Natural killer cell (primary cell): ENCODE data around the gene DST. TPM values are rescaled to one million over a fixed set of nuclear protein-coding genes. Genes with fewer than 3 reads are reported as not detected.

Source experiments
- ATAC-seq, 3 donors: fragments of 150-1000 bp in 2 of 3; fragments of 200-7000 bp in 1 of 3; cut with Tn5 transposase; 1 replicate in 1 of 3; 2 replicates in 2 of 3; pipeline ENCODE4 v1.10.0; 2021; ENCODE audit warnings: mild to moderate bottlenecking in 2 of 3, moderate library complexity in 2 of 3
- DNase-seq, 2 donors: peaks; one replicate each; pipeline versions ENCODE4 v3.0.0 to v3.0.0-alpha.2; 2013 to 2021; ENCODE audit warnings: mixed read lengths in 1 of 2
- H3K27ac ChIP-seq: one replicate; pipeline ENCODE4 v1.5.1; 2013; ENCODE audit warnings: mild to moderate bottlenecking, low read length
- H3K27me3 ChIP-seq: one replicate; pipeline ENCODE4 v1.6.1; 2013; ENCODE audit warnings: low read length; ENCODE audit not compliant: control insufficient read depth, insufficient read depth
- H3K36me3 ChIP-seq: one replicate; pipeline ENCODE4 v1.6.1; 2013; ENCODE audit warnings: low read length; ENCODE audit not compliant: control insufficient read depth, insufficient read depth
- H3K4me1 ChIP-seq: one replicate; pipeline ENCODE4 v1.6.1; 2013; ENCODE audit warnings: low read length; ENCODE audit not compliant: control insufficient read depth, insufficient read depth
- H3K4me3 ChIP-seq: one replicate; pipeline ENCODE4 v1.5.1; 2013; ENCODE audit warnings: low read length
- H3K9me3 ChIP-seq: one replicate; pipeline ENCODE4 v1.6.1; 2013; ENCODE audit warnings: low read length; ENCODE audit not compliant: control insufficient read depth, insufficient read depth
- H3K27ac Mint-ChIP-seq, 2 donors: one replicate each; pipeline ENCODE4 v1.8.0; 2022; ENCODE audit warnings: mild to moderate bottlenecking in 2 of 2, mixed read lengths in 2 of 2, moderate library complexity in 1 of 2
- H3K27me3 Mint-ChIP-seq, 2 donors: one replicate each; pipeline ENCODE4 v1.8.0; 2022; ENCODE audit warnings: low read depth in 2 of 2, mixed read lengths in 2 of 2
- H3K36me3 Mint-ChIP-seq: one replicate; pipeline ENCODE4 v1.8.0; 2022; ENCODE audit warnings: mixed read lengths
- H3K4me1 Mint-ChIP-seq, 2 donors: one replicate each; pipeline ENCODE4 v1.8.0; 2022; ENCODE audit warnings: mixed read lengths in 2 of 2
- H3K4me3 Mint-ChIP-seq: one replicate; pipeline ENCODE4 v1.8.0; 2022; ENCODE audit warnings: mild to moderate bottlenecking, moderate library complexity, mixed read lengths
- H3K9me3 Mint-ChIP-seq, 2 donors: one replicate each; pipeline ENCODE4 v1.8.0; 2022; ENCODE audit warnings: mixed read lengths in 2 of 2
- CTCF ChIP-seq: fragments of 200-600 bp; IDR thresholded peaks from one replicate; pipeline ENCODE4 v1.8.0; 2022; ENCODE audit warnings: antibody characterized with exemption
- WGBS: methylation state at CpG from one replicate; pipeline ENCODE4 v1.1.7; 2013; ENCODE audit warnings: missing lambda C conversion rate; ENCODE audit not compliant: insufficient coverage; 5-methylcytosine and 5-hydroxymethylcytosine counted together
- intact Hi-C: fragments of 100-400 bp; cut with micrococcal nuclease; formaldehyde crosslinking; loops from one replicate; pipeline ENCODE4 v1.14.2; 2022
- total RNA-seq, 4 donors: library from RNA; stranded (reverse); fragments of 120-200 nt in 1 of 4; gene quantifications; one replicate each; pipeline versions ENCODE4 v1.2.3 to v1.2.4, GENCODE V29; 2013 to 2022

Gene DST
- total RNA-seq, result 10 to 100 TPM in 1 of 3 donors, 1 to 10 TPM in 2; 5.6 to 14.7 (median 8.9) TPM
- 28.4 TPM for total RNA-seq (2013)

DNA sequence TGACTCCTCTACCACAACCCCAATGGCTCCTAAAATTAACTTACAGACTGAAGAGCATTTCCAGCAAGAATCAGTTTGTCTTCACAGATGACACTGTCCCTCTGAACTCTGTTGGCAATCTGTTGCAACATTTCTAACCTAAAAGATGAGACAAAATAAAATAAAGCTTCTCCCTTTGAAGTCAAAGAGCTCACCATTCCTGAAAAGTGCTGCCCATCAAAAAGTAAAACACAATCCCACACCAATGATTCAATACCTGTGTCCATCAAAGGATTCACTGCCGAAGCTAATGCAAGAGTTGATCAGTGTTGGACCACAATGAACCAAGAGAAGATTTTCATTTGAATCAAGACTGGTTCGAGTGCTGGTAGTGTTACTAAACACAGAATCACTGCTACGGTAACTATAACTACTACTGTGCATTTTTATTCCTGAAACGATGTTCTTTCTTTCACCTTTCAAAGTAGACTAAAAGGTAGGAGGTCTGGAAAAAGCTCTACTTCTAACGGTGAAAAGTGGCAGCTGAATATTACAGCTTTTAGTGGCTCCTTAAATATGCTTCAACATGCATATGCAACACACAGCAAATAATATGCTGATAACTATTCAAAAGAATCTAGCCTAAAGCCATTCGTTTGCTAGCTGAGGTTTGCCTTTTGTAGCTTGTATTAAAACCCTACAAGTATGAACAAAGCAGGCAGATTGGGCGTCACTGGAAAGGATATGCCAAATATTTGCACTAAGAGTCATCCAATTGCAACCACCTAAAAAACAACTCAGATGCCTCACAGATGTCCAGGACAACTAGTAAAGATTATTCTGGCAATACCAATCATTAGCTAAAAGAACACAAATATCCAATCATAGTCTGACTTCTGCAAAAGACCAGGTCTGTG, at the start of gene DST:
TSS of gene DST (minus strand) at position 524 of the 896 bp plus-strand sequence.
- no peaks in the 10 kb centered on the region for H3K36me3 ChIP-seq
- no peaks in the 10 kb centered on the region for H3K9me3 Mint-ChIP-seq
- H3K36me3 Mint-ChIP-seq, result no peaks in the 10 kb centered on the region
- no peaks in the 10 kb centered on the region for H3K9me3 ChIP-seq
- H3K4me1 ChIP-seq, result no peaks in the 10 kb centered on the region
- TF ChIP-seq CTCF, result no peak
- 85% methylated on average over 7 of the region's 7 CpGs for WGBS
- no peaks in the 10 kb centered on the region for H3K27me3 ChIP-seq
- no peak within 1 kb of the TSS for H3K27ac ChIP-seq
- DNase-seq, result no peak
- H3K4me3 Mint-ChIP-seq, result no peak within 1 kb of the TSS
- ATAC-seq, result no peak
- no peak within 1 kb of the TSS for H3K4me3 ChIP-seq
- H3K27me3 Mint-ChIP-seq, result no peaks in the 10 kb centered on the region
- no peaks in the 10 kb centered on the region for H3K4me1 Mint-ChIP-seq
- intact Hi-C loops, result no loop called here
- H3K27ac Mint-ChIP-seq, result no peak within 1 kb of the TSS

DNA sequence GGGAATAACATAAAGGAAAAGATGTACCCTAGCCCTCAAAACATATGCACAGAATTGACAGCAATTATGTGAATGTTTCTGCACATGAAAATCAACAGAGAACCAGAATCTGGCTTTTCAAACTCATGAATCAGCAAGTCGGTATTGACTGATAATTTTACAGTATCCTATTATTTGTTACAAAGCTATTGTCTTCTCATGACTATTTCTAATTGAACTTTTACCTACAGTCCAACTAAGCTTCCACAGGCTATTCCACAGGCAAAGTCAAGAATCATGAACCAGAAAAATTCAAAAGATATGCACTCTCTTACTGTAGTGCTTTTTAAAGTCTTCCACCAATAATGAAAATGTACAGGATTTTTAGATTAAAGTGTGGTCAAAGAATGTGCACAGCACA, 49.1 kb upstream of the DST start:
- Mint-ChIP-seq H3K27me3 (peaks cover 0 to 4% of the 10 kb centered on the region in 2 donors), H3K36me3 (no peaks in the 10 kb centered on the region), H3K27ac (no peak overlapping the region), H3K4me3 (no peak overlapping the region), H3K4me1 (no peaks in the 10 kb centered on the region), H3K9me3 (no peaks in the 10 kb centered on the region)
- H3K27ac ChIP-seq, result no peak overlapping the region
- H3K4me3 ChIP-seq, result no peak overlapping the region
- no peaks in the 10 kb centered on the region for H3K27me3 ChIP-seq
- no peaks in the 10 kb centered on the region for H3K4me1 ChIP-seq
- no peak for ATAC-seq
- no peaks in the 10 kb centered on the region for H3K9me3 ChIP-seq
- H3K36me3 ChIP-seq, result no peaks in the 10 kb centered on the region
- WGBS, result 100% methylated on average over 1 of the region's 1 CpG
- intact Hi-C loops, result no loop called here
- DNase-seq, result no peak
- no peak for TF ChIP-seq CTCF

DNA sequence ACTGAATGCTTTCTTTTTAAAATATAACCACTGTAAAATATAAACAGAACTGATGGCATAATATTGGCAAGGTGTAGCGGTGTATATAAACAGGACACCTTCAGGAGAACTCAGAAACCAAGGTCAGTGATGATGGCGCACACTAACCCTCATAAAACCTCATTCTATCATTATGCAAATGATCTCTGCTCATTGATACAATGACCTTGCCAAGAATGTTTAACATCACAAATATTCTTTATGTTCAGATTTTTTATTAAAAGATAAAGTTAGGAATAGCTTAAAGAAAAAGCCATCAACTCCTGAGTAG, 48.6 kb upstream of the DST start:
- intact Hi-C loops, result no loop called here
- H3K36me3 Mint-ChIP-seq, result no peaks in the 10 kb centered on the region

More for the DNA sequence above, 48.6 kb upstream of the DST start:
- TF ChIP-seq CTCF, result no peak
- no peaks in the 10 kb centered on the region for H3K9me3 ChIP-seq
- H3K4me3 ChIP-seq, result no peak overlapping the region
- DNase-seq, result no peak
- H3K27me3 ChIP-seq, result no peaks in the 10 kb centered on the region
- H3K27ac ChIP-seq, result no peak overlapping the region
- peaks cover 0 to 4% of the 10 kb centered on the region in 2 donors for H3K27me3 Mint-ChIP-seq
- no peaks in the 10 kb centered on the region for H3K4me1 ChIP-seq
- no peaks in the 10 kb centered on the region for H3K9me3 Mint-ChIP-seq
- no peak for ATAC-seq
- H3K4me3 Mint-ChIP-seq, result no peak overlapping the region
- H3K27ac Mint-ChIP-seq, result no peak overlapping the region
- H3K36me3 ChIP-seq, result no peaks in the 10 kb centered on the region
- H3K4me1 Mint-ChIP-seq, result no peaks in the 10 kb centered on the region
- WGBS, result 100% methylated on average over 1 of the region's 2 CpGs
